HEK293T (cell line): ENCODE data around the gene TCP11L1.
"Not testable (repeated sequence)": the region's sequence is repeated elsewhere in the genome, so short reads cannot be mapped to it uniquely, and the experiment has no call there.

Experiments
- CTCF ChIA-PET: fragments of 350-600 bp; formaldehyde crosslinking; extraction: SDS; loops from one replicate; lab custom pipeline; 2021; ENCODE audit warnings: antibody characterized with exemption, inconsistent platforms; lab: Yijun Ruan, JAX
- POLR2A ChIA-PET: fragments of 350-600 bp; formaldehyde crosslinking; extraction: SDS; loops from one replicate; lab custom pipeline; 2020; ENCODE audit warnings: antibody characterized with exemption, inconsistent platforms; lab: Yijun Ruan, JAX
- DNase-seq: peaks from one replicate; pipeline ENCODE4 v3.0.0; 2012; ENCODE audit warnings: mixed read lengths; ENCODE audit errors: extremely low spot score
- ARNT ChIP-seq: fragments of 450-650 bp; IDR thresholded peaks from 2 replicates; pipeline ENCODE4 v1.6.1; 2017; ENCODE audit warnings: mild to moderate bottlenecking
- BHLHE40 ChIP-seq: fragments of 450-650 bp; IDR thresholded peaks from 2 replicates; pipeline ENCODE4 v1.6.1; 2016; ENCODE audit warnings: mild to moderate bottlenecking, moderate library complexity, borderline replicate concordance
- ELF4 ChIP-seq: fragments of 450-650 bp; IDR thresholded peaks from 2 replicates; pipeline ENCODE4 v1.6.1; 2017; ENCODE audit warnings: antibody characterized with exemption
- FOXA1 ChIP-seq: fragments of 450-650 bp; IDR thresholded peaks from 2 replicates; pipeline ENCODE4 v1.6.1; 2016; ENCODE audit warnings: mild to moderate bottlenecking
- FOXM1 ChIP-seq: fragments of 450-650 bp; IDR thresholded peaks from 2 replicates; pipeline ENCODE4 v1.6.1; 2017; ENCODE audit warnings: mild to moderate bottlenecking, borderline replicate concordance
- HDGF ChIP-seq: fragments of 450-650 bp; IDR thresholded peaks from 2 replicates; pipeline ENCODE4 v1.6.1; 2017; ENCODE audit warnings: antibody characterized with exemption, borderline replicate concordance
- L3MBTL2 ChIP-seq: fragments of 450-650 bp; conservative IDR thresholded peaks from 2 replicates; pipeline ENCODE4 v1.6.1; 2016; ENCODE audit warnings: mild to moderate bottlenecking
- LEF1 ChIP-seq: fragments of 450-650 bp; IDR thresholded peaks from 2 replicates; pipeline ENCODE4 v1.6.1; 2017; ENCODE audit warnings: mild to moderate bottlenecking, borderline replicate concordance
- SUZ12 ChIP-seq: fragments of 450-650 bp; IDR thresholded peaks from 2 replicates; pipeline ENCODE4 v1.6.1; 2016; ENCODE audit warnings: mild to moderate bottlenecking
- ZNF384 ChIP-seq: fragments of 450-650 bp; IDR thresholded peaks from 2 replicates; pipeline ENCODE4 v1.6.1; 2016
- TF ChIP-seq, protein P1 (sequence below): fragments of 450-650 bp; IDR thresholded peaks from 2 replicates; pipeline ENCODE4 v1.6.1; 2016

The TCP11L1 gene

DNA sequence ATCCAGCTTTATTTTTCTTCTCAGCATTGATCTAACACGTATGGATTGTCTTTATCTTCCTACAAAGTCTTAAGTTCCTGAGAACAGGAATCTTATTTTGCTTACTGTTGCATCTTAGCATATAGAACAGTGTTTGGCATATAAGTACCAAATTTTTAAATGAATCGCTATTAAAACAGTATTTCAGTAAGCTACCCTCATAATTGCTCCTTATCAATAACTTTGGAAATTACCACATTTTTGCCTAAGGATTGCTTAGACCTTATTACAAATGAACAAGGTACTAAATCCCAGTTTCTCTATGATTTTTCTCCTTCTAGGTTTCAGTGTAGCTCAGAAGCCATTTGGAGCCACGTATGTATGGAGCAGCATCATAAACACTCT, 14.0 kb upstream of the TCP11L1 start:
- POLR2A ChIA-PET, result interaction anchor here (1.5 to 2.3 kb wide), 2 partner anchors 9 to 14 kb away, joined by 10 to 12 read pairs; partner anchors contain the start of genes DEPDC7 and TCP11L1
- CTCF ChIA-PET, result interaction anchor here (0.7 kb wide), 1 partner anchor 39 kb away, joined by 3 read pairs; no protein-coding TSS in a partner anchor
- no peak for DNase-seq
- no peak for TF ChIP-seq ZNF384
- no peak for TF ChIP-seq FOXM1
- TF ChIP-seq BHLHE40, result no peak
- no peak for TF ChIP-seq ARNT
- TF ChIP-seq, protein P1, sequence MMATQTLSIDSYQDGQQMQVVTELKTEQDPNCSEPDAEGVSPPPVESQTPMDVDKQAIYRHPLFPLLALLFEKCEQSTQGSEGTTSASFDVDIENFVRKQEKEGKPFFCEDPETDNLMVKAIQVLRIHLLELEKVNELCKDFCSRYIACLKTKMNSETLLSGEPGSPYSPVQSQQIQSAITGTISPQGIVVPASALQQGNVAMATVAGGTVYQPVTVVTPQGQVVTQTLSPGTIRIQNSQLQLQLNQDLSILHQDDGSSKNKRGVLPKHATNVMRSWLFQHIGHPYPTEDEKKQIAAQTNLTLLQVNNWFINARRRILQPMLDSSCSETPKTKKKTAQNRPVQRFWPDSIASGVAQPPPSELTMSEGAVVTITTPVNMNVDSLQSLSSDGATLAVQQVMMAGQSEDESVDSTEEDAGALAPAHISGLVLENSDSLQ, result no peak
- no peak for TF ChIP-seq ELF4
- TF ChIP-seq HDGF, result no peak
- no peak for TF ChIP-seq LEF1
- TF ChIP-seq FOXA1, result no peak

- DNase-seq, result no peak
- CTCF ChIA-PET, result interaction anchor here (0.6 kb wide), 1 partner anchor 12 kb away, joined by 3 read pairs; no protein-coding TSS in a partner anchor
- POLR2A ChIA-PET, result interaction anchor here (1.9 kb wide), 1 partner anchor 12 kb away, joined by 7 read pairs; the partner anchor contains the start of gene DEPDC7
- TF ChIP-seq SUZ12, result no peak
Measured at GRCh38 chr11:33027233-33027632, 12.1 kb upstream of the TCP11L1 start.

- ChIA-PET CTCF (no interaction called here), POLR2A (interaction anchor here (1.5 to 1.9 kb wide), 2 partner anchors 11 to 12 kb away, joined by 4 to 7 read pairs; partner anchors contain the start of genes DEPDC7 and TCP11L1)
- TF ChIP-seq ELF4, result no peak
- DNase-seq, result no peak
Measured at GRCh38 chr11:33027846-33028536, 11.4 kb upstream of the TCP11L1 start.

GRCh38 chr11:33028537-33028914, 10.8 kb upstream of the TCP11L1 start:
- DNase-seq, result no peak
- POLR2A ChIA-PET, result interaction anchor here (1.5 to 1.9 kb wide), 2 partner anchors 11 to 13 kb away, joined by 4 to 7 read pairs; partner anchors contain the start of genes DEPDC7 and TCP11L1
- TF ChIP-seq, protein P1, result no peak
- no peak for TF ChIP-seq LEF1
- CTCF ChIA-PET, result no interaction called here

DNA sequence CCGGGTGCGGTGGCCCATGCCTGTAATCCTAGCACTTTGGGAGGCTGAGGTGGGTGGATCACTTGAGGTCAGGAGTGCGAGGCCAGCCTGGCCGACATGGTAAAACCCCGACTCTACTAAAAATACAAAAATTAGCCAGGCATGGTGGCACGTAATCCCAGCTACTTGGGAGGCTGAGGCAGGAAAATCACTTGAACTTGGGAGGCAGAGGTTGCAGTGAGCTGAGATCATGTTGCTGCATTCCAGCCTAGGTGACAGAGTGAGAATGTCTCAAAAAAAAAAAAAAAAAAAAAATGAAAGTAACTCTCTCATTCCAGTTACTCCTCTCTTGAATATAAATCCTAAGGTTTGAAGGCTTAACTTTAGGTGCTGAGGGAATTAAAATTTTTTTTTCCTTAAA, 10.2 kb upstream of the TCP11L1 start:
- ChIA-PET CTCF (interaction anchor here (0.6 kb wide), 1 partner anchor 92 kb away, joined by 3 read pairs; no protein-coding TSS in a partner anchor), POLR2A (interaction anchor here (1.5 kb wide), 1 partner anchor 10 kb away, joined by 4 read pairs; the partner anchor contains the start of gene TCP11L1)
- DNase-seq, result not testable (repeated sequence)

- DNase-seq, result no peak
- POLR2A ChIA-PET, result interaction anchor here (1.3 kb wide), 1 partner anchor 18 kb away, joined by 4 read pairs; the partner anchor contains the start of gene DEPDC7
- CTCF ChIA-PET, result no interaction called here
- TF ChIP-seq ZNF384, result no peak
- TF ChIP-seq, protein P1, result peak; percentile 41; the same call in 1 of the 2 replicates
Measured at GRCh38 chr11:33033493-33033892, 5.9 kb upstream of the TCP11L1 start.

DNA sequence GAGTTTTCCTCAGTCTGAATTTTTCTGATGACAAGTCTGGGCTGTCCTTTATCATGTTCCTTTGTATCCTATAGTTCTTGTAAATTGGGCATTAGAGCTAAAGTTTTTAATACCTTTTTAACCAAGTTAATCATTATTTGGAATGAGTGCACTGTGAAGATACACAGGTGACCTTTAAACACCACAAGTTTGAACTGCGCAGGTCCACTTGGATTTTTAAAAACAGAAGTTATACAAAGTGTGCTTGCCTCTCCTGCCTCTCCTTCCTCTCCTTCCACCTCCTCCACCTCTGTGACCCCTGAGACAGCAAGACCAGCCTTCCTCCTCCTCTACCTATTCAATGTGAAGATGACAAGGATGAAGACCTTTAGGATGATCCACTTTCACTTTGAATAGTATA, 4.4 kb upstream of the TCP11L1 start:
- TF ChIP-seq SUZ12 (no peak), FOXA1 (no peak)
- POLR2A ChIA-PET, result no interaction called here
- CTCF ChIA-PET, result no interaction called here
- DNase-seq, result no peak

DNA sequence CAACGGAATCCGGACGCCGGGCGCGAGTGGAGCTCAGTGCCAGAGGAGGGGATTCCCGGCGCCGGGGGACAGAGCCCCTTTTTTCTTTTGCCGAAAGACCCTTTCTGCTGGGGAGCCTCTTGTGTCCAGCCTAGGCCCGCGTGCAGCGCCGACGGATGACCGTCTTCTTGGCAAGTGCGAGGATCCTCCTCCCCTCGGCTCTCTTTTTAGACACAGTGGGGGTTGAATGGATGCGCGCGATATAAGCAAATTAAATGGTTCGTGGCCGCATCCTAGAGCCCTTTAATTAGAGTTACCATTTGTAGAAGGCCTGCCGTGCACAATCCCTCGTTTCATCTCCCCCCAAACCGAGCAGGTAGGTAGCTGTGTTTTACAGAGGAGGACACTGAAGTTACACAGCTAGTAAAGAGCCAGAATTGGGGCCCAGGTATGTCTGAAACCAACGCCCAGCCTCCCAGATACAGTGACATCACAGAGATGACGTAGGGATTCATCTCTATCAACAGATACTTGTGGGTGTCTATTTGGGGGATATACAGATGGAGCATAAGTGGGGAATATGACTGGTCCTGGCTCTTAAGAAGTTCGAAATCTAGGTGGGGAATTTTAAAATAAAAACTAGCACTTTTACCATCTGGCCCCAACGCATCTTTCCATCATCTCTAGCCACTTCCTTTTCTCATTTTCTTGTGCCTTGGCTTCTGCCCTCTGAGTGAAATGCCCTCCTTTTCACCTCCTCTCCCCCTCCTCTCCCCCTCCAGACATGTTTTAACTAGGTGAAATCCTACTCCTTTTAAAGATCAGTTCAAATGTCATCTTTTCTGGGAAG, 875 bp downstream of the TCP11L1 start:
- ChIA-PET CTCF (interaction anchor here (1.0 kb wide), 1 partner anchor 25 kb away, joined by 3 read pairs; no protein-coding TSS in a partner anchor), POLR2A (interaction anchor here (0.6 to 3.5 kb wide), 13 partner anchors 10 to 697 kb away, joined by 3 to 29 read pairs (median 4); partner anchors contain the start of gene DEPDC7)
- TF ChIP-seq BHLHE40 (no peak), L3MBTL2 (peak; percentile 83; the same call in 1 of the 2 replicates)
- DNase-seq, result no peak
